ENCODE results near the gene CPOX. TPM values are rescaled to one million over a fixed set of nuclear protein-coding genes. Genes with fewer than 3 reads are reported as not detected.

The CPOX gene
- 16.0 and 20.5 TPM in 2 replicates for total RNA-seq

DNA sequence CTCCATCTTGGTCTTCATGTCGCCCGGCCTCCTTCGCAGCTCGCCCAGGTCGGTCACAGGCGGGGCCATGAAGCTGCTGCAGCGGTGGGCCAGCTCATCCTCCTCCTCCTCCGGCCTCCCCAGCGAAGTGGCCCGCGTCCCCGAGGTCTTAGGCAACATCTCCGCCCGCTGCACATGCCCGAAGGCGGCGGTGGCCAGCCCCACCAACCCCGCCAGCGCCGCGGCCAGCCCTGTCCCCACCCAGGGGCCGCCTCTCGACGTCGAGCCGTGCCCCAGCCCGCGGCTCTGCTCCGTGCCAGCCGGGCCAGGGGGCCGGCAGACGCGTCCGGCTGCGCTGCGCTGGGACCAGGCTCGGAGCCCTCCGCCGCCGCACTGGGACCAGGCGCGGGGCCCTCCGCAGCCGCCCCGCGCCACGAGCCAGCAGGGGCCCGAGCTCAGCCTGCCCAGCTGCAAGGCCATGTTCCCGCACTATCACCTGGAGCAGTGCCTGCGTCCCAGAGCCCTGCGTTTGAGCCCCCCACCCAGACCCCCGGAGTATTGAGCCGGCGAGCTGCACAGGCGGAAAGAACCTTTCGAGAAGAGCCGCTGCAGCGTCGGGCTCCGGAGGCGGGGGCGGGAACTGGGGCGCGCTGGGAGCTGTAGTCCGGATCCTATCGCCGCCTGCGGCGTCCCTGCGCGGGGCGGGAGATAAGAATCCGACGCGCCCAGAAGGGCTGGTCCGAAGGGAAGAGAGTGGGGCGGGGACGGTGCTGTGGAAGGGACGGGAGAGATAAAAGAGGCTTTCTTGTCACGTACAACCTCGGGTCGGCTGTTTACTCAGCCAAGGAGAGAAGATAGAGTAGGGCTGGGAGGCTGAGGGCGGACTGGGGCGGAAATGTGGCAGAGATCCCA, at the start of gene CPOX:
Gene CPOX (minus strand): TSS at position 566 of the 891 bp plus-strand sequence. CDS start 107 bp downstream, at position 459.

DNA sequence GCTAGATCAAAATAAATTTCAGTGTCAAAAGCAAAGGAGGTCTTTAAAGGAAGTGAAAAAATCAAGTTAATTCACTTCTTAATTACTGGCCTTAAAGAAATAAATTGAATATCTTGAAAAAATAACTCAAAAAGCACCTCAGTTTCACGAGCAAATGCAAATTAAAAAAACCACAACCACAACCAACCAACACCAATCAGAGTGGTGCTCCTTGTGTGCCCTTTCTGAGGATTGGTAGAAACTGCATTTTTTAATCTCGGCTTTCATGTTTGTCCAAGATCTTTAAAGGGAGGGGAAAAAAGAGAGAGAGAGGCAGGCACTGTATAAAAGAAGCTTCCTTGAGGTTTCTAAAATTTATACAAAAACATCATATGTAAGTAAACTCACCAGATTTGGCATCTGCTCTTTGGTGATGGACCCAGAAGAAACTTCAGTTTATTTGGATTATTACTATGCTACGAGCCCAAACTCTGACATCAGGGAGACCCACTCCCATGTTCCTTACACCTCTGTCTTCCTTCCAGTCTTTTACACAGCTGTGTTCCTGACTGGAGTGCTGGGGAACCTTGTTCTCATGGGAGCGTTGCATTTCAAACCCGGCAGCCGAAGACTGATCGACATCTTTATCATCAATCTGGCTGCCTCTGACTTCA, 61.7 kb downstream of the CPOX start, which contains the start of gene GPR15:
Gene GPR15 (plus strand): TSS at position 357 of the 653 bp plus-strand sequence. CDS start 56 bp downstream, at position 413.

Other genes with a start within 250 kb of the CPOX start
- gene OR5K4, start 239.8 kb downstream of the CPOX start, total RNA-seq, result not detected in 2 replicates
- gene OR5K3, start 202.9 kb downstream of the CPOX start, total RNA-seq, result not detected in 2 replicates
- not detected in 2 replicates for gene OR5K1, start 130.4 kb downstream of the CPOX start, total RNA-seq
- gene OR5K2, start 95.9 kb downstream of the CPOX start, total RNA-seq, result not detected in 2 replicates
- gene CLDND1, start 70.7 kb downstream of the CPOX start, total RNA-seq, result 49.4 and 75.1 TPM in 2 replicates
- gene GPR15, start 61.6 kb downstream of the CPOX start, total RNA-seq, result not detected in 2 replicates
- gene ST3GAL6, start 169.7 kb upstream of the CPOX start, total RNA-seq, result 3.6 and 4.1 TPM in 2 replicates